HG03039 (cell line): ENCODE results near the gene S100A8.
"Not testable (repeated sequence)": the region's sequence is repeated elsewhere in the genome, so short reads cannot be mapped to it uniquely, and the experiment has no call there.

Experiments used
- ATAC-seq: cut with Tn5 transposase; IDR thresholded peaks from one replicate; pipeline ENCODE4 v1.9.1; 2021; ENCODE audit warnings: mild to moderate bottlenecking, moderate library complexity; ENCODE audit not compliant: unreplicated experiment

S100A8 gene

DNA sequence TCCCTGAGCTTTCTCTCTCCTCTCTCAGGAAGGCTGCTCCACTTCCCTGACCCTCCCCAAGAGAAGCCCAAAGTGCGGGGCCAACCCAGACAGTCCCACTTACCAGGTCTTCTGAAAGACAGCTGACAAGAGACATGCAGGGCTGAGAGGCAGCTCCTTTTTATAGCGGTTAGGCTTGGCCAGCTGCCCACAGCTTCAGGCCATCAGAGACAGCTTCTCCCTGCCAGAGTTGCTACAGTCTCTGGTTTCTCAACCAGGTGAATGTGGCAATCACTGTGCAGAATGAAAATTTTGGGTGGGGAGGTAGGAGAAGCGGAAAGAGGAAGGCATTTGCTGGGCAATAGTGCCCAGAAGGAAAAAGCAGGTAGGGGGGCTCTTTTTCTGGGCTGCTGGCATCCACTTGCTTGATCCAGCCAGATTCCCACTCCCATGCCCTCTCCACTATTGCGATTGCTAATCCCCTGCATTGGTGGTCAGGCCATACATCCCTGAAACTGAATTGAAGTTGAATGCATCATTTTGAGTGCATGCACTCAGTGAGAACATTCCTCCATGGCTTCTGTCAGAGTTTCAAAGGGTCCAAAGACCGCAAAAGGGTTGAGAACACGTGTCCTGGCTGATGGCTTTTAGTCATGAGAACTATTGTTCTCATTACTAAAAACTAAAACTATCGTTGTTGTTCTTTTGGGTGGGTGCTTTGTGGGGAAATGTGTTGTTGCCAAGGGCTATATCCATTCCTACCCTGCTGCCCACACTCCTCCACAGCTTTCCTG, at the start of gene S100A8:
S100A8 (minus strand) TSS at position 136 of the 773 bp plus-strand sequence. CDS start 538 bp downstream, outside the sequence.
- no peak for ATAC-seq

DNA sequence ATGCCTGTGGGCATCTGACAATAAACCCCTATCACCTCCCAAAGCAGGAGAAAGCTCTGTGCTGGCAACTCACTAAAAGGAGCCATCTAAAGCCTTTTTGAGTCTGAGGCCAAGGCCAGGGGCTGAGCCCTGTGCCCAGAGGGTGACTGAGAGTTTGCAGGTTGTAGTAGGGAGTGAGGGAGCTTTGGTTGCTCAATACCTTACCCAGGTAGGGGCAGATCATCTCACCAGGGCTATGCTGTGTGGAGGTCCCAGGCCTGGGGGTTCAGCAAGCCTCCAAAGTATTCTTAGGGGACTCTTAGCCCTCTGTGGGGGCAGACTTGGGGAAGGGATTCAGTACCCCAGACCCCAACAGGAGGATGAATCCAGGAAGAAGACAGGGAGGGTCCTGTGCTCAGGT, 48.4 kb upstream of the S100A8 start:
- ATAC-seq = no peak

DNA sequence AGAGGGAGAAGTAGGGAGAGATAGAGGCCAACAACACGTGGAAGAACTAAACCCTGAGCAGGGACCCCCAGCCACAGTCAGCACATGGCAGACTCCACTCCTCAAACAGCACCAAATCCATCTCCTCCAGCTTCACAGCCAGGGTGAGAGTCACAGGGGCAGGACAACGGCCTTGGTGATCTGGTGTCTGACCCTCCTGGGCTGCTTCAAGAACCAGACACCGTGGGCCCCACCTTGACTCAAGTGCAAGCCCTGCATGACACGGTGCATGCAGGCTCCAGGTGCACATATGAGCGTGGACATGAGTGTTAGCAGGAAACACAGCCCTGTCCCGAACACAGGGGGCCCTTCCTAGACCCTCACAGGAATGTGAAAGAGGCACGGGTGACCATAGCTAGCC, 47.7 kb upstream of the S100A8 start:
- no peak for ATAC-seq

DNA sequence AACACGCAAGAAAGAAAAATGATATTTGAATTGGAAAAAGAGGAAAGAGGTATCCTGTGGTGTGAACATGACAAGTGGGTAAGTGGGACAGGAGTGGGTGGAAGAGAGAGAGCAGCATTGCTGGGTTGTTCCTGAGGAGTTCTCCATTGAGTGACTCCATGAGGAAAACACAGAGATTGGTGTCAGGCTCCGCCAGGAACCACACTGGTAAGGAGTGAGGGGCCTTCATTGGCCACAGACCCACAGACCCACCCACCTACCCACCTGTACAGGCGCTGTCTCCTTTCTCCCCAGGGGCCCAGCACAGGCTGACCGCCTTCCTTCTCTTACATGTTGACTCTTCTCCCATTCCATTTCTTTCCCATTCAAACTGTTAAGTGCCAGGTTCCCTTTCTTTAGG, 46.4 kb upstream of the S100A8 start:
- no peak for ATAC-seq

DNA sequence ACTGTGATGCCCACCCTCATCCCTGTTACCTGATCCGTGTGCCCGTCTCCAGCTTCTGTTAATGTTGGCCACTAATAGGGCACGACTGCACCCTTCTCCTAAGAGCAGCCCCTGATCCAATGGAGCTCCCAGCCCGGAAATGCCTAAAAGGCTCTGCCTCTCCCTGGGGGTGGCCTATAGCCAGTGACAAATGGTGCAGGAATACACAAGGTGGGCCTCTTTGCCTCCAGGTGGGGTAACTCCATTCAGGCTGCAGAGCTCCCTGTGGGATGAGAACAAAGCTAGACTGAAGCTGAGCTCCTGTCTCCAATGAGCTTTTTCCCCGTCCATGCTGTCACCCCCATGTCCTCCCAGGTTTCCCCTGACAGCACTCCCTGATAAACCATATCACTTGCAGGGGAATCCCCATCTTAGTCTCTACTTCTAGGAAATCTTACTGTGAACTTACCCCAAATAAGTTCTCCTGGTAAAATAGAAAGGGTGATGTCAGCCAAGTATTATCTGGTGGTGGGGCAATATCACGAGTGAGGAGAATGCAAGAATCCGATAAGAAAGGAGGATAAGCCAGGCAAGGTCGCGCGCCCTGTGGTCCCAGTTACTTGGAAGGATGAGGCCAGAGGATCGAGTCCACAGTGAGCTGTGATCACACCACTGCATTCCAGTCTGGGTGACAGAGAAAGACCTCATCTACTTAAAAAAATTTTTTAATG, 44.0 kb upstream of the S100A8 start:
- ATAC-seq = no peak

DNA sequence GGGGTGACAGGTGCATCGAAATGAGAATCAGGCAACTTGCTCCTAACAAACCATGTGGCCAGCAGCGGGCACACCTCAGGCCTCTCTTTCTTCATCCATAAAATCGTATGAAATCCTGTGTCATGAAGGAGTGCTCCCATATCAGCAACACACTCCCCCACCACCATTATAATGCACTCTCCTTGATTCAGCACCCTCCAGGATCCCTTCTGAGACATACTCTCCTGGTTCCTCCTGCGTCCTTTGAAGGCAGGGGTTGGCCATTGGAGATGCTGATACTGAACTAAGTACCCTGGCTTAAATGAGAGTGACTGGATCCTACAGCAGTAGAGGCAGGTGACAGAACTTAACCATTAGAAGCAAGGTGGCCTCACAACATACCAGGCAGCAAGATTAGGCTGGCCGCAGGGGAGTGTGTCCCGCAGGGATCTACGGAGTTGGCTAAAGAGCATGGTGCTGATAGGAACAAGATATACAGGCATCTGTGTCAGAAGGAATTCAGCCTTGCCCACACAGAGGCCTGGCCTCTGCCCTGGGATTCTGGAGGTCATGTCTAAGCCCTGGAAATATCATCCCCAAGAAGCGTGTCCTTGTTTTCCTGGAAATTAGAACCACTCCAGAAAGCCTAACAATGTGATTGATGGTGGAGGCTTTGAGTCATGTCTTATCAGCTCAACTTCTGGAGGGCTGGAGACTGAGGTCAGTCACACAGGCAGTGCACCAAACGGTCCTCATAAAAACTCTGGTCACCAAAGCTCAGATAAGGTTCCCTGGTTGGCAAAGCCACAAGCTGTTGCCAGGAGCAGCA, 42.2 kb upstream of the S100A8 start:
- ATAC-seq = no peak

DNA sequence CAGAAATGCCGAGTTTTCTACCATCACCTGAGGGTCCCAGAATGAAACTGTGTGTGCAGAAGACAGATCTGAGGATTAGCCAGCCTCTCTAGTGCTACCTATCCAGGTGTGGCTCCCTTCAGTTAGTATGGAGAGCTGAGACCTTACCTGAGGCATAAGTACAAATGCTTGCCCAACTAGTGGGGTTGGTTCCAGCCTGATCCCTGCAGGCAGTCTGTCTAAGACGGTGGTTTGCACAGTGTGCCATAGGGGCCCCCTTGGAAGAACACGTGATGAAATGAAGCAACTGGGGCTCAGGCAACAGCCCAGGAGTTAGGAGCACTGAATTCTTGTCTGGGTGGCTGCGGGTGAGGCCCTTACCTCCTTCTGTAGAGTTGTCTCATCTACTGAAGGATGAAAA, 41.1 kb upstream of the S100A8 start:
- ATAC-seq = no peak

DNA sequence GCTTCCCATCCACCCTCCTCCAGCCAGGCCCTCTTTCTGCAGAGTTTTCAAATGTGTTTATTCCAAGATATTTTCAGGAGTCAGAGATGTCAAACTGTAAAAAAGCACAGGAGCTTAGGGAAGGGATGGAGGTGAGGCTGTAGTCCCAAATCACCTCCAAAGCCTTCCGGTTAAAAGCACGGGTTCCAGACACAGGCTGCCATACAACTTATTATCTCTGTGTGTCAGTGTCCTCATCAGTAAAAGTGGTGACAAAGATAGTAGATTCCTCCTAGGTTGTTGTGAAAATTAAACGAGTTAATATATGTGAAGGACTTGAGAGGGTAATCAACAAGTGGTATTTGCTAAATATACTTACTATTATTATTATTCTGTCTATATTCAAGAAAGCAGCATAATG, 40.6 kb upstream of the S100A8 start:
- ATAC-seq = no peak

DNA sequence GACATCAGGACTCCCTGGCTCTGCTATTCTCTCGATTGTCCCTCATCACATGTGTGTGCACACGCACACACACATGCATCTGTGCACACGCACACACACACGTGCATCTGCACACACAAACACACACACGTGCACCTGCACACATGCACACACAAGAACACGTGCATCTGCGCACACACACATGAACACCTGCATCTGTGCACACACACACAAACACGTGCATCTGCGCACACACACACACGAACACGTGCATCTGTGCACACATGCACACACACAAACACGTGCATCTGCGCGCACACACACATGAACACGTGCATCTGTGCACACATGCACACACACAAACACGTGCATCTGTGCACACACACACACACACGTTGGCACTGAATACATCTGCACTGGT, 40.1 kb upstream of the S100A8 start:
- ATAC-seq = no peak

DNA sequence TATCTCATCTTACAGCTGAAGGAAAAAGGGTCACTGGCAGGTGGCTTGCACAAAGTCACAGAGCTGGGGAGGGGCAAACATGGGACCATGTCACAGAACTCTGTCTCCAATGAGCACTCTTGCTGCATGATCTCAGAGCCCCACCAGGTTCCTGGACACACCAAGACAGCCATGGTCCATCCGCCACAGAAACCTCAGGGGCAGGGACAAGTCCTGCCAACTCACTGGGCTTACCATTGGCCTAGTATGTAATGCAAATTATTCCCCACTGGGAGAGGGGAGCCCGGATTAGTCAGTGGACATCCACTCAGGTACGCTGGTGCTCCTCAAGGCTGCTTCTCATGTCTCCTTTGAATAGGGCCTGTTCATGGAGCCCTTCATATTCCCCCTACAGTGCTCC, 39.7 kb upstream of the S100A8 start:
- no peak for ATAC-seq

DNA sequence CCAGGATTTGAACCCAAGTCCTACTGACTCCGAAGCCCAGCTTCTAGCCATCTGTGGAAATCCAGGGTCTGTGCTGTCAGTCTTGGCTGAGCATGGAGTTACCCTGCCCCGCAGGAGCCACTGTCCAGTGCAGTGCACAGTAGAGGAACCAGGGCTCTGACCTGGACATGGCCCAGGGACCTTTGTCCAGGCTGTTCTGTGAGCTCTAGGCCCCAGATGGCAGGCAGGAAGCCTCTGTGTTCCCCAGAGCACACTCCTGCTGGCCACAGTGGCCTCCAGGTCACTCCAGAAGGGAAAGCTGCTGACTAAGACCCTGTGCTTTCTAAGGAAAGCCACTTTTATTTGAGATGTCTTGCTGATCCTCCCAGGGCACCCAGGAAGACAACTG, 39.3 kb upstream of the S100A8 start:
- ATAC-seq = no peak

DNA sequence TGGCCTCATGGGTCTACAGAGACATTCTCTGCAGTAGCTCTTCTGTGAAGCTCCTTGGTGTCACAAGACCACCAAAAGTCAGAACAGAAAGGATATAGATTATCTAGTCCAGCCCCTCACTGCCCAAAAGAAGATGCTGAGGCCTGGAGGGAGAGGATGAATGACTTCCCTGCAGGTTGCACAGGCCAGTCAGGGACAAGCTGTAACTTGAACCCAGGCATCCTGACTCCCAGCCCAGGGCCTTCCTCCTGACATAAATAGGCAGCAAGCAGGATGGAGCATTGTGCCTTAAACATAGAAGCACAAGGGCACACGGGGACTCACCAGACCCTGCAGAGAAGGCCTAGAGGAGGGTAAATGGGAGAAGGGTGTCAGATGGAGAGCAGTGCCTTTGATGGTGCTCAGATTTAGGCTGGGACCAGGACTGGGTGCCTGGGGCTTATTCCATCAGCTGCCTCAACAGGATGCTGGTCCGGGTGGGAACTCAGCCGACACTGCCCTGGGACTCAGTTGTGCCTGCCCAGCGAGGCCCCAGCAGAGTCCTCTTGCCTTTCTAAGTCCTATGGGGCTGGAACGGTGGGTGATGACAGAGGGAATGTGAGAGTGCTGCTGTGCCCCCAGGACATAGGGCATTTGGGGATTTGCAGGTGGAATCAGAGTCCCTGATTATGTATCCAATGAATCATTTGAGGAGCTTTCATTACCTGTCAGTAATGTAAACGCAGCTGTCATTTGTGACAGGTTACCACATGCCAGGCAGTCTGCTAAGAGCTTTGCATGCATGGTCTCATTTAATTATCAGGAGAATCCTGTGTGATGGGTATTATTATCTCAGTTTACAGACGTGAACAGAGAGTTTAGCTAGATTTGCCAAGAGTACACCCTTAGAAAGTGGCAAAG, 38.6 kb upstream of the S100A8 start:
- ATAC-seq = no peak

DNA sequence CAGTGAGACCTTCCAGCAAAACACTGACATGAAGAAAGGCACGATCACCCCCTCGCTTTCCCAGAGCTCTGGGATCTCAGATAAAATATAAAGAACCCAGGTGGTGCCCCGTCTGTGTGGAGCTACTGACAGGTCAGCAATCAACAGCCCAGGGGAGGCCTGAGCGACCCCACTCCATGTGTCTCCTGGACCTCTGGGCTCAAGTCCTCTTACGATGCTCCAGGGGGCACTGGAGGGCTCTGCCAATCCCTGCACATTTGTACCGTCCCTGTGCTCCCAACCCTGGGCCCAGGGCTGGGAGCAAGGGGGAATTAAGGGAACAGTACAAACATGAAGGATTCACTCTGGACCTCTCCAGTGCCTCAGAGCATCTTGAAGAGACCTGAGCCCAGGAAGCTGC, 37.9 kb upstream of the S100A8 start:
- no peak for ATAC-seq

DNA sequence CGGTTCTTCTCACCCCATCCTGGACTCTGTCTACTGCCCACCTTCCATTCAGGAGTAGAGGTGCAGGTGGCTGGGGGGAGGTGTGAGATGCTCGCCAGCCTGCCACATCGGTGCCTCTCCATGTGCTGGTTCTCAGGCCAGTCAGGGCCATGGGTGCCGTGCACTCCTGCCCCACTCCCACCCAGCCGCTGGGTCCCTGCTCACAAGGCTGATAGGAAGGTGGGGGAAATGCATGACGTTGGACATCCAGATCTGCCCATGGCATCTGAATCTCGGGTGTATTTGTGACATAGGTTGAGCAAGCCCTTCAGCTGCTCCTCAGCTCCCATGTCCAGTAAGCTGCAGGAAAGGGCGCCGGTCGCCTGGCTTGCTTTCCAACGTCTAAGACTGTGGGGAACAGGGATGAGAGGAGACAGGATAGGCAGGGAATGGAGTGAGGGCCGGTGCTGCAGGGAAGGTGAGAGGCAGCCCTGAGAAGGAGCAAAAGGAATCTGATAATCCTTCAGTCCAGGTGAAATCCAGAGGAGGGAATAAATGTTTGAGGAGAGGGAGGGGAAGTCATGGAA, 37.3 kb upstream of the S100A8 start:
- ATAC-seq = no peak

DNA sequence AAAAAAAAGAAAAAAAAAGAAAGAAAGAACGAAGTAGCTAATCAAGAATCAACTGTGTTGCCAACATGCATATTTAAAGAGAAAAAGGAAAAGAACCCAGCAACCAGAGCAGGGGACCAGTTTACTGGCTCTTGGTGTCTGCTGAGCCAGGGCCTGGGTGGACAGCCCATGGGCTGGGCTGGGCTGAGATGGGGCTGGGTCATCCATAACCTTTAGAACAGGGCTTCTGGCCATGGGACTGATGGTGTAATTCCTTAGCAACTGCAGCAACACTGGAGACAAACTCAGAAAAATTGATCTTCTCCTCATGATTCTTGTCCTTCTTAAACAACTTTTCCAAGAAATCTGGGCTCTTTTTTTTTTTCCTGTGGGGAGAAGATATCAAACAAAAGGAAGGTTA, 35.9 kb upstream of the S100A8 start:
- no peak for ATAC-seq

DNA sequence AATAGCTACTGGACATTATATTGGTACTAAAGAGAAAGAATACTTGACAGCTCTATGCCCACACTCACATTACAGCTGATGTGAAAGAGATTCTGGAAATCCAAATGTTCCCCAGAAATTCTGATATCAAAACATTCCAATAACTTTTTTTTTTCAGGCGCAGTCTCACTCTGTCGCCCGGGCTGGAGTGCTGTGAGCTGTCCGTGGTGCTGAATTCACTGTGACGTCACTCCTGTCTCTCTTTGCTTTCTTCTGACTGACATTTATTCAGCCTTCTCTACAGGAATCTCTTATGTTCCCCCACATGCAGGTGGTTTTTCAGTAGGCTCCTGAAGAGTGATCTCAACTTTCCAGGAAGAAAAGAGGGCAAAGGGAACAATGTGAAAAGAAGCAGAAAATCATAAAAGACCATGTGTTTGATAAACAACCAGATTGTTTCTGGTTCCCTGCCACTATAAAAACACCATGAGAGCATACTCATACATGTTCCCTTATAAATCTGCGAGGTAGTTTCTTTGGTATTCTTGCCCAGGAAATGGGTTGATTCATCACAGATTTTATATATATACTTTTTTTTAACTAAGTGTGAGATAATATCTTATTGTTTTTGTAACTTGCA, 31.7 kb upstream of the S100A8 start:
- no peak for ATAC-seq

DNA sequence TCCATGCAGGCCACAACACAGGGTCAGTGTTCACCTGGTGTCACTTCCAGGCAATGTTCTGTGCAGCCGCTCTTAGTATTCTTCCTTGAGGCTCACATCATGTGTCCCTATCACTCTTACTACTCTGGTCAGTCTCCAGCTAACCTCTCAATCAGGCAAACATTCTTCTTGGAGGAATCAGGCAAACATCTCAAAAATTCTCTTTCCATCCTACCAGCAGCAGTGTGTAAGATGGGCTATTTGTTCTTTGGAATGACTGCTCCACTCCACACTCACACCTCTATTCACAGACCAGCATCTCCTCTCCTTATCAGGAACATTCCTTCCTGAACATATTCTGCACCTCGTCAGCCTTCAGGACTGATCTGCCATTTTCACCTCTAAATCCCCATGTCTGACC, 29.4 kb upstream of the S100A8 start:
- ATAC-seq = no peak

DNA sequence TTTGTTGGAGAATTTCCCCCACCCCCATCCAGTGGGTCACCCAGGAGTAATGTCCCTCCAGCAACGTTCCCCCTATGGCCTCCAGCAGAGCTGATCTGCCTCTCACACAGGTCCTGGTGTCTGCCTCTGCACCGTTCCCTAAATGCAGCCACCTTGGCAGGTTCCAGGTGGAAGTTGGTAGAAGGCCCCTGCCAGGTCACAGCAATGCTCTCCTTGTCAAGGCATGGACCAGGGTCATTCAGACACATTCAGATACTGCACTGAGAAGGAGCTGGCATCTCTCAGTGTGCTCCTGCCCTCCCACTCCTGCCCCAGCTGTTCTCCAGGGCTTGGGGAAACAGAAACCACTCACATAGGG, 28.5 kb upstream of the S100A8 start:
- not testable (repeated sequence) for ATAC-seq

DNA sequence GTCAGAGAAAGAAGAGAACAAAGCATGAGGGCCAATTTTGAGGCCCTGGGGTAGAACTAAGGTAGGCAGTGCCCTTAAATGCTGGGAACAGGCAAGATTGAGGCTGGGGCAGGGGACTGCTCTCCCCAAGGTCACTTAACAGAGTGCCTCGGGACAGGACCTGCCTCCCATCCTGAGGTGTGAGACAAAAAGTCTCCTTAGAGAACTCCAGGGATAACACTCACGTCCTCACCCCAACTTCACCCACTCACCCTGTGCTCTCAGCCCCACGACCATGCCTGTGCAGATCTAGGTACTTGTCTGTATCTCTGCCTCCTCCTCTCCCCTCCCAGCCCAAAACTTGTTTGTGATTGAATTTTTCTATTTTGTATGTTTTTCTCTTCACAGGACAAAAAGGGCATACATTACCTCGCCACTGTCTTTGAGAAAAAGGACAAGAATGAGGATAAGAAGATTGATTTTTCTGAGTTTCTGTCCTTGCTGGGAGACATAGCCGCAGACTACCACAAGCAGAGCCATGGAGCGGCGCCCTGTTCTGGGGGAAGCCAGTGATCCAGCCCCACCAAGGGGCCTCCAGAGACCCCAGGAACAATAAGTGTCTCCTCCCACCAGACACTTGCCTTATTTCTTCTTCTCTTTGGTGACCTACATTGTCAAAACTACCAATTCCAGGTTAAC, 28.0 kb upstream of the S100A8 start:
- not testable (repeated sequence) for ATAC-seq
